ENCODE results near the gene RAD51D. TPM values are rescaled to one million over a fixed set of nuclear protein-coding genes. Genes with fewer than 3 reads are reported as not detected.

Gene RAD51D
- total RNA-seq, 1 donor from 2014 or later: 14.8 TPM

GRCh38 chr17:35141681-35142466 is 22.2 kb upstream of the RAD51D start, which contains the start of gene NLE1:
TSS of gene NLE1 (minus strand) at chr17:35142303. CDS start at chr17:35142275, 28 bp downstream.
- peak; percentile 94 for DNase-seq (ENCODE audit: extremely low spot score, unreplicated experiment)
- H3K27ac Mint-ChIP-seq (ENCODE audit: unreplicated experiment): no peak within 1 kb of the TSS

GRCh38 chr17:35138218-35138617 is 18.6 kb upstream of the RAD51D start:
- H3K27me3 Mint-ChIP-seq (ENCODE audit: unreplicated experiment): no peaks in the 10 kb centered on the region
- peaks cover 13% of the 10 kb centered on the region for H3K4me1 Mint-ChIP-seq (ENCODE audit: unreplicated experiment)

More at GRCh38 chr17:35141681-35142466, 22.2 kb upstream of the RAD51D start, which contains the start of gene NLE1:
- Mint-ChIP-seq H3K36me3 (ENCODE audit: unreplicated experiment) (peaks cover 8% of the 10 kb centered on the region), H3K27me3 (ENCODE audit: unreplicated experiment) (peaks cover 11% of the 10 kb centered on the region), H3K9me3 (ENCODE audit: unreplicated experiment) (no peaks in the 10 kb centered on the region), H3K4me3 (ENCODE audit: unreplicated experiment) (peak within 1 kb of the TSS; percentile 82), H3K4me1 (ENCODE audit: unreplicated experiment) (peaks cover 13% of the 10 kb centered on the region)
- peak; percentile 94 for TF ChIP-seq CTCF (IDR thresholded peaks at IDR 0.05)

GRCh38 chr17:35135322-35135721 is 15.7 kb upstream of the RAD51D start:
- DNase-seq (ENCODE audit: extremely low spot score, unreplicated experiment): no peak
- no peak for TF ChIP-seq CTCF (IDR thresholded peaks at IDR 0.05)
- Mint-ChIP-seq H3K4me3 (ENCODE audit: unreplicated experiment) (no peak overlapping the region), H3K27me3 (ENCODE audit: unreplicated experiment) (no peaks in the 10 kb centered on the region), H3K4me1 (ENCODE audit: unreplicated experiment) (no peaks in the 10 kb centered on the region), H3K9me3 (ENCODE audit: unreplicated experiment) (no peaks in the 10 kb centered on the region), H3K27ac (ENCODE audit: unreplicated experiment) (no peak overlapping the region), H3K36me3 (ENCODE audit: unreplicated experiment) (peaks cover 28% of the 10 kb centered on the region)

More at GRCh38 chr17:35138218-35138617, 18.6 kb upstream of the RAD51D start:
- Mint-ChIP-seq H3K36me3 (ENCODE audit: unreplicated experiment) (peaks cover 25% of the 10 kb centered on the region), H3K27ac (ENCODE audit: unreplicated experiment) (no peak overlapping the region), H3K4me3 (ENCODE audit: unreplicated experiment) (no peak overlapping the region), H3K9me3 (ENCODE audit: unreplicated experiment) (no peaks in the 10 kb centered on the region)
- no peak for TF ChIP-seq CTCF (IDR thresholded peaks at IDR 0.05)
- DNase-seq (ENCODE audit: extremely low spot score, unreplicated experiment): no peak

GRCh38 chr17:35132816-35133550 is 13.3 kb upstream of the RAD51D start:
- Mint-ChIP-seq H3K4me1 (ENCODE audit: unreplicated experiment) (peaks cover 5% of the 10 kb centered on the region), H3K27me3 (ENCODE audit: unreplicated experiment) (no peaks in the 10 kb centered on the region), H3K4me3 (ENCODE audit: unreplicated experiment) (no peak overlapping the region), H3K36me3 (ENCODE audit: unreplicated experiment) (peaks cover 23% of the 10 kb centered on the region), H3K9me3 (ENCODE audit: unreplicated experiment) (no peaks in the 10 kb centered on the region), H3K27ac (ENCODE audit: unreplicated experiment) (no peak overlapping the region)
- no peak for TF ChIP-seq CTCF (IDR thresholded peaks at IDR 0.05)
- no peak for DNase-seq (ENCODE audit: extremely low spot score, unreplicated experiment)

- no peak for DNase-seq (ENCODE audit: extremely low spot score, unreplicated experiment)
- TF ChIP-seq CTCF (IDR thresholded peaks at IDR 0.05): no peak
- Mint-ChIP-seq H3K36me3 (ENCODE audit: unreplicated experiment) (peaks cover 22% of the 10 kb centered on the region), H3K9me3 (ENCODE audit: unreplicated experiment) (no peaks in the 10 kb centered on the region), H3K27me3 (ENCODE audit: unreplicated experiment) (no peaks in the 10 kb centered on the region), H3K27ac (ENCODE audit: unreplicated experiment) (no peak overlapping the region), H3K4me3 (ENCODE audit: unreplicated experiment) (no peak overlapping the region), H3K4me1 (ENCODE audit: unreplicated experiment) (peaks cover 8% of the 10 kb centered on the region)
Observed at GRCh38 chr17:35132099-35132498, 12.4 kb upstream of the RAD51D start.

Measured in osteocyte (in vitro differentiated cells).